HG03139 (cell line): Measurements from ENCODE around the gene ACTR3.
"Not testable (repeated sequence)": the region's sequence is repeated elsewhere in the genome, so short reads cannot be mapped to it uniquely, and the experiment has no call there.

Source experiments
- ATAC-seq: cut with Tn5 transposase; IDR thresholded peaks from one replicate; pipeline ENCODE4 v1.9.1; 2021; ENCODE audit not compliant: unreplicated experiment

The ACTR3 gene

DNA sequence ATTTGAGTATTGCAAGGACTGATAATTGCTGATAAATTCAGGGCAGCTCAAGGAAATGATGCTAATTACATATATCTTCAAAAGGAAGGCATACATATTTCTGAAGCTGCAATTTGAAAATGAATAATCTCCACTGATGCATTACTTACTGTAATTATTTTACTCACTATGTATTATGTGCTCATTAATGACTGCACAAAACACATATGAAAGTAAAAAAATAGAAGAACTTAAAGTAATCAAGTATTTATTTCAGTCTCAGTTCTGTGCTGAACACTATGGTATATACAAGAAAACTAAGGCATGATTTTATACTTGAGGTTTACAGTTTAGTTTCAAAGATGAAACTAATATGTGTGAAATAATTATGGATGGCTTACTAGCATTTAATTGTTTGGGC is 9.3 kb downstream of the ACTR3 start:
- ATAC-seq, result no peak

DNA sequence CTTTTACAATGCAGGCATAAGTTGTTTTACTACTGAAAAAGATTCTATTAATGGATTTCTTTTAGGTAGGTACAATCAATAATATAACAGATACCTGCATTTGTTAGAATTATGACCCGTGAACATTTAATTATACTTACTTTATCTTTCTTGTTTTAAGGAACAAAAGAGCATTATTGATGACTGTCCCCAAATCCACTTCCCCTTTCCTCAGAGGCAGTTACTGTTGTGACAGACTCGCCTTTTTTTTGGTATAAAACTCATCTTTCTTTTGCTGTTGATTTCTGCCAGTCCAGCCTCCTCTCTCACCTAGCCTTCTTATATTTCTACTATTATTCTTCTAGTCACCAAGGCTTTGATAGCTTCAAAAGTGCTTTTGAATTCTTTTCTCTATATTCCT is 12.1 kb downstream of the ACTR3 start:
- ATAC-seq, result no peak

DNA sequence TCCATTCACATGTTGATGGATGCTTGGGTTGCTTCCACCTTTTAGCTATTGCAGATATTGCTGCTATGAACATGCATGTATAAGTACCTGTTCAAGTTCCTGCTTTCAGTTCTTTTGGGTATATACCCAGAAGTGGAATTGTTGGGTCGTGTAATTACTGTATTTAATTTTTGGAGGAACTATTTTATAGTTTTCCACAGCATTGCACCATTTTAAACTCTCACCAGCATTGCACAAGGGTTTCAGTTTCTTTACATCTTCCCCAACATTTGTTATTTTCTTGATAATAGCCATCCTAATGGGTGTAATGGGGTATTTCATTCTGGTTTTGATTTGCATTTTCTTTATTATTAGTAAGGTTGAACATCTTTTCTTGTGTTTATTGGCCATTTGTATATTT is 16.0 kb downstream of the ACTR3 start:
- no peak for ATAC-seq

DNA sequence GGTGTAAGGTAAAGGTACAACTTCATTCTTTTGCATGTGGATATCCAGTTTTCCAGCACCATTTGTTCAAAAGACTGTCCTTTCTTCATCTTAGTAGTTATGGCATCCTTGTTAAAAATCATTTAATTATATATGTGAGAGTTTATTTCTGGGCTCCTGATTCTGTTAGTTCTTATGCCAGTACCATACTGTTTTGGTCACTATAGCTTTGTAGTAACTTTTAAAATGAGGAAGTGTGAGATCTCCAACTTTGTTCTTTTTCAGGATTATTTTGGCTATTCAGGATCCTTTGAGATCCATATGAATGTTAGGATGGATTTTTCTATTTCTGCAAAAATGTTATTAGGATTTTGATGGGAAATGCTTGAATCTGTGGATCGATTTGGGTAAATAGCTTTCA is 16.8 kb downstream of the ACTR3 start:
- no peak for ATAC-seq

DNA sequence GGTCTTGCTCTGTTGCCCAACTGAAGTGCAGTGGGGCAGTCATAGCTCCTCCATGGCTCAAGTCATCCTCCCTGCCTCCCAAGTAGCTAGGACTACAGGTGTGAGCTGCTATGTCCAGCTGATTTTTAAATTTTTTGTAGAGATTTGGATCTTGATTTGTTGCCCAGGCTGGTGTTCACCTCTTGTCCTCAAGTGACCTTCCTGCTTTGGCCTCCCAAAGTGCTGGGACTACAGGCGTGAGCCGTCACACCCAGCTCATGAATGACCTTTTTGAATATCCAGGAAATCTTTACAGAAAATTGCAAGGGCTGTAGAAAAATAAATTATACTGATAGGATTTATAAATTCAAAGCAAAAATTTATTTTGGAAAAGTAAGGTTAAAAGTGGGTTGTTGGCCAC is 17.4 kb downstream of the ACTR3 start:
- no peak for ATAC-seq

DNA sequence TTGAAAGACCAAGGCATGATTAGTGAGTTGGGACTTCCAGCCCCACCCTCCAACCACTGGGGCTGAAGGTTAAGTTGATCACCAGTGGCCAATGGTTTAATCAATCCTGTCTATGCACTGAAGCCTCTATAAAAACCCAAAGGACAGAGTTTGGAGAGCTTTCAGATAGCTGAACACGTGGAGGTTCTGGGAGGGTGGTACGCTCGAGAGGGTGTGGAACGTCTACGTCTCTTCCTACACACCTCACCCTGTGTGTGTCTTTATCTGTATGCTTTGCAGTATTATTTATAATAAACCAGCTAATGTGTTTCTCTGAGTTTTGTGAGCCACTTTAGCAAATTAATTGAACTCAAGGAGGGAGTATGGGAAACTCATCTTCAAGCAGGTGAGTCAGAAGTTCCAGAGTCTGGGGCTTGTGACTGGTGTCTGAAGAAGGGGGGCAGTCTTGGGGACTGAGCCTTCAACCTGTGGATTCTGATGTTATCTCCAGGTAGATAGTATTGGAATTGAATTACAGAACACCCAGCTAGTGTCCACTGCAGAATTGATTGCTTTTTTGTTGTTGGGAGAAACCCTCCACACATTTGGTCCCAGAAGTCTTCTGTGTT is 20.3 kb downstream of the ACTR3 start:
- no peak for ATAC-seq

DNA sequence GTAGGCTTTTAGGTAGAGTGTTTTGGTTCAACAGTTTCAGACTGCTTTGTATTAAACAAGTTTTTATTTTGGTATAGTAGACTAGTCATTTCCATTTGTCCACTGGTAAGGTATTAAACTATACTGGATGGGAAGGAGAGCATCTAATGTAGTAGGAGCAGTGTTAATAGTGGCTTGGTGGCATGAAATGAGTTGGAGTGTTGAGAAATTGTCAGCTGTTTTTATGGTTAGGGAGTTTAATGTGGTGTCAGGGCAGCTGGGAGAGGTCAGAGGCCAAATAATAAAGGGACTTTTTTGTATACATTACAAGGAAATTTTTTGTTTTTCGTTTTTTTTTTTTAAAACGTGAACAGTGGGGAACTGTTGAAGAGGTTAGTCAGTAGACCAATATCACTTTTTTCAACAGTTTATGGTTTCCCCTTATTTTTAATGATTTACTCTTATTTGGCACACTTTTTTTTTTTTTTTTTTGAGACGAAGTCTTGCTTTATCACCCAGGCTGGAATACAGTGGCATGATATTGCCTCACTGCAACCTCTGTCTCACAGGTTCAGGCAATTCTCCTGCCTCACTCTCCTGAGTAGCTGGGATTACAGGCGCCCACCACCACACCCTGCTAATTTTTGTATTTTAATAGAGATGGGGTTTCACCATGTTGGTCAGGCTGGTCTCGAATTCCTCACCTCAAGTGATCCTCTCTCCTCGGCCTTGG is 21.2 kb downstream of the ACTR3 start:
- no peak for ATAC-seq

DNA sequence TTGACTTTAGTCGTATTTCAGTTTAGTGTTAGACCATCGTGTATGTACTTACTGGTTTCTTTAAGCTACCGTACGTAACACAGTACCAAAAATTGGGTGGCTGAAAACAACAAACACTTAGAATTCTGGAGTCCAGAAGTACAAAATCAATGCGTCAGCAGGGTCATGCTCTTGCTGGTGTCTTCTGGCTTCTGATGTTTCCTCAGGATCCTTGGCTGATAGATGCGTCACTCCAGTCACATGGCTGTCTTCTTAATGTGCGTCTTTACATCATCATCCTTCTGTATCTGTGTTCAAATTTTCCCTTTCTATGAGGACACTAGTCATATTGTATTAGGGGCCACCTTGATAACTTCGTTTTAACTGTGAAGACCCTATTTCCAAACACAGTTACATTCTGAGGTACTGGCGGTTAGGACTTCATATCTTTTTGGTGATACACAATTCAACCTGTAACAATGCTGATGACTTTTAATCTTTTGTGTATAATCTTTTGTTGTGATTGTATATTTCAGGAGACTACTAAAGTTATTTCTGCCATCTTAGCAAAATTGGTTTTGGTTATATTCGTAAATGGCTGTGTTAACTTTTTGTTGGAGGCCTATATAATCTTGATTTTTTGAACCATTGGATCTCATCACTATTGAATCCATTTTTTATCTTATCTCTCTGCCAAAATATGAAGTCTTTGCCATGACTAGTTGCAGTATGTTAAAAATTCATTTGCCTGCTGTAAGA is 25.4 kb downstream of the ACTR3 start:
- no peak for ATAC-seq

DNA sequence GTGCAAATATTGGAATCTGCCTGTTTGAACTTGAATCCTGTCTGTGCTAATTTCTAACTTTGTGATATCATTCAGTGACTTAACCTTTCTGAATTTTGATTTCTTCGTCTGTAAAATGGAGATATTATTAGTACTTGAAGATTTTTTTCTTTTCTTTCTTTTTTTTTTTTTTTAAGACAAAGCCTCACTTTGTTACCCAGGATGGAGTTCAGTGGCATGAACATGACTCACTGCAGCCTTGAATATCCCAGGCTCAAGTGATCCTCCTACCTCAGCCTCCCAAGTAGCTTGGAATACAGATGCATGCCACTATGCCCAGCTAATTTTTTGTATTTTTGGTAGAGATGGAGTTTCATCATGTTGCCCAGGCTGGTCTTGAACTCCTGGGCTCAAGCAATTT is 28.3 kb downstream of the ACTR3 start:
- no peak for ATAC-seq

DNA sequence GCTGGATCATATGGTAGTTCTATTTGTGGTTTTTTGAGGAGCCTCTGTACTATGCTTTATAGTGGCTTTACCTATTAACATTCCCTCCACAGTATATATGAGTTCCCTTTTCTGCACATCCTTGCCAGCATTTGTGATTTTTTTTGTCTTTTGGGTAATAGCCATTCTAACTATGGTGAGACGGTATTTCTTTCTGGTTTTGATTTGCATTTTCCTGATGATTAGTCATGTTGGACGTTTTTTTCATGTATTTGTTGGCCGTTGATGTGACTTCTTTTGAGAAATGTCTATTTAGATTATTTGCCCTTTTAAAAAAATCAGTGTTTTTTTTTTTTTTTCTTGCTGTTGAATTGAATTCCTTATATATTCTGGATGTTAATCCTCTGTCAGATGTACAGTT is 31.1 kb downstream of the ACTR3 start:
- no peak for ATAC-seq

DNA sequence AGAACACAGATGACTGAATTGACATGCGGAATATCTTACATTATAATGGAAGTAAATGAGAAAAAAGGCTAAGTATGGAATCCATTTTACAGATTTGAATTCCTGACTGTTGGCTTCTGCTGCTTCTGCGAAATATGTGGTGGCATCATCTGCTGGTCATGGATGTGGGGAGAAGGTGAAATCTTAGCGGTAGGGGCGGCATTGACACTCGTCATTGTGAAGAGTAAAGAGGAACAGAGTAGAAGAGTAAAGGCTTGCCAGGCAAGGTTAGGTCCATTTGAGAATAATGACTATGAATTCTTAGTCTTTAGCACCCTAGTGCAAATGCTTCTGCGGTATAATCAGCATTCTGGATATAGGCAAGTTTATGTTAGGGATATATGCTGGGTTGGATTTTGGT is 32.4 kb downstream of the ACTR3 start:
- no peak for ATAC-seq

DNA sequence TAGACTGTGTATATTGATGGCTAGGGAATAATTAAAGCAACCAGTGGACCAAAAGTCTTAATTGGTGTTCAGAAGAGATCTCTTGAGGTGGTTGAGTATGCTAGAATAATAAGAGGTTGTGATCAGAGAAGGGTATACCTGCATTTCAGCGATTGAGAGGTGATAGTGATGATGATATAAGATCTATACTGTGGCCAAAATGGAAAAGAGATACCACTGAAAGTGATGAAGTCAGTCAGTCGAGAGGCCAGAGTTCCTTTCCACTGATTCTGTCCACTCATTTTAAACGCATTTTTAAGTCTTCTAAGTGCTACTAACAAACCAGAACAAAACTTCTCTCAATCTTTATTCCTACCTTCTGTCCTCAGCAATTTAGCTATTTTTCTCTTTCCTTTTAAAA is 32.9 kb downstream of the ACTR3 start:
- ATAC-seq, result no peak

DNA sequence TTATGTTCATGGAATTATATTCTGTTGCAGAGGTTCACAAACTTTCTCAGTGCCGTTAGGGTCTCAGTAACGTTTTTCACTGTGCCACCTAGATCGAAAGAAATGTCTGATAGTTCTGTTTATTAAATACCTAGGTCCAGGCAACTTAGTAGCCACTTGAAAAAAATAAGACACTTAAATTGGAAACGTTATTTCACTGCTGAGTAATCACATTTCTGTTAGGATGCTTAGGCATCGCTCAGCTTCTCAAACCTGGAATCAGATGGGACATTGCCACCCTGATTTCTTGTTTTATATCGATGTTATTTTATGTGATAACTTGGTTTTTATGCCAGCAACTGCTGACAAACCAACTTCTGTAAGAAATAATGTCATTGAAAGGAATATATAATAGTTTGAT is 36.0 kb downstream of the ACTR3 start:
- ATAC-seq, result no peak

DNA sequence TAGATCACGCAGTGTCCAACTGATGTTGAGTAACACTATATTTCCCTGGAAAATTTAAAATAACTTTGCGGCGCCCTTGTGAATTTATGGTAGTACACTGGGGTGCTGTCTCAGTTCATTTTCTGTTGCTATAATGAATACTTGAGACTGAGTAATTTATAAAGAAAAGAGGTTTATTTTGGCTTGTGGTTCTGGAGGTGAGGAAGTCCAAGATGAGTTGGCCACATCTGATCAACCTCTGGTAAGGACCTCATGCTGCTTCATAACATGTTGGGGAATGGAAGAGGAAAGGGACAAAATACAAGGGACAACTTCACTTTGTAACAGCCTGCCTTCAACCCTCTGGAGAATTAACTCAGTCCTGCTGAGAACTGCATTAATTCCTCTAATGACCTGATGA is 36.4 kb downstream of the ACTR3 start:
- ATAC-seq, result no peak

DNA sequence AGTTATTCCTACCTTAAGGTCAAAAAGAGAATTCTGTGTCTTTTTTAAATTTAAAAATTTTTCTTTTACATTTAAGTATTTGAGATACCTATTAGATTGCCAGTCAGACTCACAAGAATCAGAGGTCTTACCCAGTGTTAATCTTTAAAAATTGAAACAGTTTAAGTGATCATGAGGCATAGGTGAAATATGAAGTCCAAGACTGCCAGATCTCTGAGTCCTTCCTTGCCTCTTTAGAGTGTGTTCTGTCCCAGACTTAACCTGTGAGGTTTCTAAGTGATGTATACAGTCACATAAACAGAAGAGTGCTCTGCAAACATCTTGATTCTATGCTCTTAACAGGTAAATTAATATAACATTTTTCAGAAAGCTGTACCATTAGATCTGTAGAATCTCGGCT is 40.6 kb downstream of the ACTR3 start:
- no peak for ATAC-seq

DNA sequence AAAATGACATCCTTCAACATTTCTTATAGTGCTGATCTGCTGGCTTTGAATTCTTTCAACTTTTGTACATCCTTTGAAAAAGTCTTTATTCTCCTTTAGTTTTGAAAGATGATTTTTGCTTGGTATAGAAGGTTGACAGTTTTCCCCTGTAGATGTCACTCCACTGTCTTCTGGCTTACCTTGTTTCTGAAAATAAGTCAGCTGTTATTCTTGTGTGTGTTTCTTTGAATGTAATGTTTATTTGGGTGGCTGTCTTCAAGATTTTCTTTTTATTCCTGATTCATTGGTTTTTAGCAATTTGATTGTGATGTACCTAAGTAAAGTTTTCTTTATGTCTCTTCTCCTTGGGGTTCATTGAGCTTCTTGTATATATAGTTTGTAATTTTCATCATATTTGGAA is 47.6 kb downstream of the ACTR3 start:
- ATAC-seq, result no peak

DNA sequence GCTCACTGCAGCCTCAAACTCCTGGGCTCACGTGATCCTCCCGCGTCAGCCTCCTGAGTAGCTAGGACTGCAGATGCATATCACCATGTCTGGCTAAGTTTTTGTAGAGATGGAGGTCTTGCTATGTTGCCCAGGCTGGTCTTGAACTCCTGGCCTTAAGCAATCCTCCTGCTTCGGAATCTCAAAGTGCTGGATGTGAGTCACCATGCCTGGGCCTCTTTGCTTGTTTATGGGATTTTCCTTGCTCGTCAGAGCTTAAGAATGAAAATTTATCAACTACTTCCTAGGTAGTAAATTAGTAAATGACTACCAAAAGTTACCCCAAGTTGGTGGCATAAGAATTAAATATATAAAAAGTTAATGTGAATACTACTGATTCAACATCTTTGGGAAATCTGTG is 51.0 kb downstream of the ACTR3 start:
- ATAC-seq, result no peak

DNA sequence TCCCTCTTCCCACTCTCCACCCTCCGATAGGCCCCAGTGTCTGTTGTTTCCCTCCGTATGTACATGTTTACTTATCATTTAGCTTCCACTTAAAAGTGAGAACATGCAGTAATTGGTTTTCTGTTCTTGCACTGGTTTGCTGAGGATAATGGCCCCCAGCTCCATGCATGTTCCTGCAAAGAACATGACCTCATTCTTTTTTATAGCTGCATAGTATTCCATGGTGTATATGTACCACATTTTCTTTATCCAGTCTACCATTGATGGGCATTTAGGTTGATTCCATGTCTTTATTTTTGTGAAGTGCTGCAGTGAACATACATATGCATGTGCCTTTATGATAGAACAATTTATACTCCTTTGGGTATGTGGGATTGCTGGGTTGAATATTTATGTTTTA is 55.9 kb downstream of the ACTR3 start:
- not testable (repeated sequence) for ATAC-seq

DNA sequence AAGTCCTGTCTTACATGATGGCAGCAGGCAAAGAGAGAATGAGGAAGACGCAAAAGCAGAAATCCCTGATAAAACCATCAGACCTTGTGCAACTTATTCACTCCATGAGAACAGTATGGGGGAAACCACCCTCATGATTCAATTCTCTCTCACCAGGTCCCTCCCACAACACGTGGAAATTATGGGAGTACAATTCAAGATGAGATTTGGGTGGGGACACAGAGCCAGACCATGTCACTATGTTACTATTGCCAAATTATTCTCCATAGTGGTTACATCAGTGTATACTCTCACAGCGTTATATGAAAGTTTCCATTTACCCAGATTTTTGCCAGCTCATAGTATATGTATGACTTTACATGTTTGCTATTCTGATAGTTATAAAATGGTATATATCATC is 61.0 kb downstream of the ACTR3 start:
- not testable (repeated sequence) for ATAC-seq

DNA sequence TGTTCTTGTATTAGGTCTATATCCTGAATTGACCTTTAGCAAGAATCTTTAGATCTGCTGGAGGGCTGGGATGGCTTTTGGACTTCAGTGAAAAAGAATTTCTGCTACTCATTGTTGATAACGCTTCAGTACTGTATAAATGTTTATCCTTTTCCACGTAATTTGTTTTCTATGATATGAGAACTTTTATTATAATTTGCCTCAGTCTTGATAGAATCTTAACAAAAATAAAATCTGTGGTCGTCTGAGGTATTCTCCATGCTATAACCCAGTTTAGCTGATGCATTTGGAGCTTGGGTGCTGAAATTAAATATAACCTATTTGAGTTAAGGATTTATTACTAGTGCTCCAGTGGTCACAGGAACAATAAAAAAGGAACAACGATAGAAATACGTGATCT is 71.1 kb downstream of the ACTR3 start:
- no peak for ATAC-seq

DNA sequence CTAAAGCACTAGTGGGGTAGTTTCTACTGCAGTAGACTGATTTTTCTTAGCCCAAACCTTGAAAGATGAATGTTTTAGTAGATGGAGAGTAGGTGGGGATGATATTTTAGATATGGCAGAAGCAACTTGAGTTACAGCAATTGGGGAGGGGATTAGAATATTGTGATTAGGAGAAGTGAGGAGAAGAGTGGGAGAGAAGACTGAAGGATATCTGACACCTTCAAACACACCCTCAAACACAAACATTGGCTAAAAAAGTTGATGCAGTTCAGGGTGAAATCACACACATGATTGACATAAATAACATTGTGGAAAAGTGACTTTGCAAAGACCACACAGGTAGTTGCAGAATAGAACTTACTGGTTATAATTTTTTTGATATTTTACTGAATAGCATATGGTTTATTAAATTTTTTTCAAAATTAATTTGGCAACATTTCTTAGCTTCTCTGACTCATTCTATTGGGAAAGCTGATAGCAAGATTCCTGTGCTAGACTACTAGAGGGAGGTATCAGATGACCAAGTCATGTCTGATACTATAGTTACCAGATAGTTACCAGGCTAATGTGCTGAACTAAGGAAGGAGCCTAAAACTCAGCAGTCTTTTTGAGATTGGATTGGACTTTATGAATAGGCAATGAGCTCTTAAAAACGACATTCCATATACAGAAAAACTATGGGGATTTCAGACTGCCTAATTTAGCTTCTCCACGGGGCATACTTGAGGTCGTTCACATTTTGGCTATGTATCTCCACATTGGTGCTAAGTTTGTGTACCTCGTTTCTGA is 73.0 kb downstream of the ACTR3 start:
- no peak for ATAC-seq

DNA sequence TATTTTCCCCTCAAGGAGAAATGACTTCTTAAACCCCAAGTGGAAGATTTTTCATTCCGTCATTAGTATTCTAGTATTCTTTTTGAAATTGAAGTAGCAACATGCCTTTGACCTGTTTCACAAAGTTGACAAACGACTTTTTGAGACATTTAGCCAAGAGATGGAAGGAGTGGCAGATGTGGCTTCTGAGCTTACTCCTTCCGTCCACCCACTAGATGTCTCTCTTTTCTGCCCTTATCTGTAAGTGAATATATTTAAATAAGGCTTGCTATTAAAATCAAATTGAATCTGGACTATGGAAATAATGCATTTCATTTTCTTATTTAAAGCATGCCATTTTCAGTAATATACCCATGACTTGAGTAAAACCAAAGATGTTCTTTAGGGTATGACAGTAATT is 74.1 kb downstream of the ACTR3 start:
- ATAC-seq, result no peak
